ENCODE results near the gene ADRB1.

ADRB1 gene

DNA sequence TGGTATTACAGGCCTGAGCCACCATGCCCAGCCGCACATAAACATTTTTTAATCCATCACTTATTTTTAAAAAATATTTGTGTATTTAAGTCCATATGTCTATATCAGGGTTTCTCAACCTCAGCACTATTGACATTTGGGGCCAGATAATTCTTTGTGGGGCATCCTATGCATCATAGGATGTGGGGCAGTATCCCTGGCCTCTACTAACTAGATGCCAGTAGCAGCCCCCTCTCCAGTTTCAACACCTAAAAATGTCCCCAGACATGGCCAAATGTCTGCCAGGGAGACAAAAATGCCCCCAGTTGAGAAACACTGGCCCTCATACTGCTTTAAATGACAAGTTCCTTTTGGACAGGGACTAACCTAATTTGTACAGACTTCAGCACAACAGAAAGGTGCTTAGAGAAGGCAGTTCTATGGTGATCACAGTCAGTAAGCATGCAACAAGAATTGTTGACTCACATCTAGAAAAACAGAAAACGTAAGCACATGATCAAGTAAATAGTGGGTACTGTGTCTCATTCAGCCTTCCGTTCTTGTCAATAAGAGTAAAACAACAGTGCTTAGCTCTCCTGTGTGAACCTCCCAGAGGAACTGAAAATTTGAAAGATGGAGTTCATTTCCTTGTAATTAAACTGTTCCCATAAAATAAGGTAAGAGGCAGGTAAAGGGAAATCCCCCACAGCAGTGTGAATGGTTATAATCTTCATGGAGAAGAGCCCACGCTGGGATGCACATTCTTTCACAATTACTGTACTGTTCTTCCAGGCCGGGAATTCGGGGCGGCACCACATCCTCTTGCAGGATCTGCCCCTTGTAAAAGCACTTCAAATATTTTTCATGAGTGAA is 17.3 kb upstream of the ADRB1 start:
- DNase-seq = no peak

DNA sequence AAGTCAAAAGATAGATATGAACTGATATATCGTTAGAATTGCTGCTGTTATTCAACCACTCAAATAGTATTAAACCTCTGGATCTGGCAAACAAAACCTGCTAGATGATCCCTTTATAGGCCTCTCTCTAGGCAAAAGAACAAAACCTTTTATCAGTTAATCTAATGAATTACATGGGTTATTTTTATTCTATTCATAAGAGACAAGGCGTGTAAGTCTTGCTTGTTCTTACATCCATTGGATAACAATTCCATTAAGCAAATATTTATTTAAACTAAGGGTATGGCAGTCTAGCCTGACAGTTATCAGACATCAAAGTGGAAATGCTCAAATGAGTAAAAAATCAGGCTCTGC is 16.6 kb upstream of the ADRB1 start:
- no peak for DNase-seq

DNA sequence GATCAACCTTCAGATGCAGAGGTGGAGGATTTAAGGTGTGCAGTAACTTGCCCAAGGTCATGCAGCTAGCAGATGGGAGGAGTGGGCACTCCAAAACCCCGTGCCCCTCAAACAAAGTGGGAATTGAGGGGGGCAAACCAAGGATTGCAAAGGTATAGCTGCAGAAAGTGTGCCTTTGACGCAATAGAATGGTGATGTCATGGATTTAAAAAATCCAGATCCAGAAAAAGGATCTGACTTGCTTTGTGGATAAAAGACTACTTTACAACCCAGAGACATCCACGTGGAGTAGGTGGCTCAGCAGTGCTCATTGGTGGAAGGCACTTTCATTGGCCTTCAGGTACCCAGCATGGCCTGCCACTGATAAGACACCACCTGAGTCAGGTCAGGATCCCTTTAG is 15.7 kb upstream of the ADRB1 start:
- DNase-seq = no peak

DNA sequence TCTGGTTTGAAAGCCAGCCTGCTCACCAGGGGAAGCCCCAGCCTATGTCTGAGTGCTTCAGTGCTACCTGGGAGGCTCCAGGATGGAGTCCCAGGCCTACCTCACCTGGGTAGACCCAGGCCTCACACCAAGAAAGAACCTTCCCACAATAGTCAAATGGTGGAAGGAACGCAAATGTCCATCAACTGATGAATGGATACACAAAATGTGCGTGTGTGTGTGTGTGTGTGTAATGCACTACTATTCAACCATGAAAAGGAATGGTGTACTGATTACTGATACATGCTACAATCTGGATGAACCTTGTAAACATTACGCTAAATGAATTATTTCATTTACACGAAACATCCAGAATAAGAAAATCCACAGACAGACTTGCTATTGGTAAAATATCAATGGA is 15.2 kb upstream of the ADRB1 start:
- no peak for DNase-seq

DNA sequence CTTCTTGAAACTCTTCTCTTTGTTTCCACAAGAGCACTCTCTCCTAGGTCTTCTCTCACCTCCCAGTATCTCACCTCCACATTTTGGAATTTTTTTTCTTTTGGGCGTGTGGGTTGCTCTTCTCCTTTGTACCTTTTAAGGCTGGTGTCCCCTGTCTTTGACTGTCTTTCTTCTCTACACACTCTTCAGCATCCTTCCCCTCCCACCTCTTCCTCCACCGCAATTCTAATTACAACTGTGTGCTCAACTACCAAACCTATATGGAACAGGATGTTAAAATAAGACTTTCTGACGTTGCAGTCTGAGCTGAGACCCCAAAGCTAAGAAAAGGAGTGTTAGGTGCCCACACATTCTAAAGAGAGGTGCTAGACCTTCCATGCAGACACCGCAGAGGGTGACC is 14.0 kb upstream of the ADRB1 start:
- DNase-seq = no peak

DNA sequence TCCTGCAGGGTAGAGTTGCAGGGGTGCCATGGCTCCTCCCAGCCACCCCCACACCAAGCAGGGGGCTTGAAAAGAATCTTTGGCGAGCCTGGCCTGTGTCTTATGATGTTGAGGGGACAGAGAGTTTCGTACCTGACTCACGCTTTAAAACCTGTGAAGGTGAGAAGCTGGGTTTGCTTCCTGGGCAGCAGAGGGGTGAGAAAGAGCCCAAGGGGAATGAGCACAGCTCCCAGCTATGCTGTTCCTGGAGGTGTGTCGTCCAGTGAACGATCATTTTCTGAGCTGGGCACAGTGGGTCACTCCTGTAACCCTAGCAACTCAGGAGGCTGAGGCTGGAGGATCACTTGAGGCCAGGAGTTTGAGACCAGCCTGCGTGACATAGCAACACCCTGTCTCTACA is 13.5 kb upstream of the ADRB1 start:
- no peak for DNase-seq

DNA sequence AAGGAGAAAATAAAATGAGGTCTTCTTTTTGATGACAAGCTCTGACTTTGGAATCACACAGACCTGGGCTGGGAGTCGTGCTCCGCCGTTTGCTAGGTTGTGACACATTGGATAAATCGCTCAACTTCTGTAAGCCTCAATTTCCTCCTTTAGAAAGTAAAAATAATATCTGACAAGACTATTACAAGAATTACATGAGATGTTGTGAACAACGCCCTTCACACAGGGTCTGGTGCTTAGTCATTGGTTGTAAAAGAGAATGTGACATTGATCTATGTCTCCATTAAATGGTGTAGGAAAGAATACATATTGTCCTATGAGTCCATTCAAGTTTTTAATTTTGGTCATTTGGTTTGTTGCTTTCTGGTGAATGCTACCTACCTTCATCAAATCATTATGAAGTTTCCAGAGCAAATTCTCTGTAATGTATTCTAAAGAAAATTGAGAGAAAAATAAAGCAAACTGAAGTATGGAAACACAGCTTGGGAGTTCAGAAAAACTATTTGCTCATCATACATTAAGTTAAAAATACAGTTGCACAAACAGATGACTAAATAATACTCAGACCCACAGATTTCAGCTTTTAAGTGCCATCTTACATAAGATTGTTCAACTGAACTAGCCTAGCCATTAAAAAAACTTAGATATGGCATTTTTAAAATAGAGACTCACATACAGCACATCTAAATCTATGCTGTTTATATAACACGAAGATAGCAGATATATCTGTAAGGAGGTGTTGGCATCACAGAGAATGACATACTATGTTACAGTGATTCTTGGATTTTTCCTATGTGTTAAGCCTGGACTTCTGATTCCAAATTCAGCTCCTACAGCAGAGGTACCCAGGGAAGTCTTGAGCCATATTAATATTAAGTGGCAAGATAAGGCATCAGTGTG is 12.3 kb upstream of the ADRB1 start:
- DNase-seq = no peak

DNA sequence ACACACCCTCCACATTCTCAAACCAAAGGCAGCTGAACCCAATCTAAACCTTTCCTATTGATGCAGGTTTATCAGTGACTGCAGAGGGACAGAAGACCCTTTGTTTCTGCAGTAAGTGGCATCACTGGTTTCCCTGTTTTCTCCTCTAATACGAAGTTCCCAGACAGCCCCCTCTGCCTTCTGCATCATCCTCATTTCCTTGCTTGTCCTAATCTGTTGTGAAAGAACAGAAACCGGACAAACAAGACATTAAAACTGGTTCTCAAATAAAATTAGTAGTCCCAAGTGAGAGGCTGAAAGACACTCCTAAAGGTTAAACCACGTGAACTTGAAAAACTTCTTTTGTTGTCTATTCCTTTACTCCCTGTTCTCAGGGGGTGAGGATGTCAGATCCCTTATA is 10.1 kb upstream of the ADRB1 start:
- no peak for DNase-seq

DNA sequence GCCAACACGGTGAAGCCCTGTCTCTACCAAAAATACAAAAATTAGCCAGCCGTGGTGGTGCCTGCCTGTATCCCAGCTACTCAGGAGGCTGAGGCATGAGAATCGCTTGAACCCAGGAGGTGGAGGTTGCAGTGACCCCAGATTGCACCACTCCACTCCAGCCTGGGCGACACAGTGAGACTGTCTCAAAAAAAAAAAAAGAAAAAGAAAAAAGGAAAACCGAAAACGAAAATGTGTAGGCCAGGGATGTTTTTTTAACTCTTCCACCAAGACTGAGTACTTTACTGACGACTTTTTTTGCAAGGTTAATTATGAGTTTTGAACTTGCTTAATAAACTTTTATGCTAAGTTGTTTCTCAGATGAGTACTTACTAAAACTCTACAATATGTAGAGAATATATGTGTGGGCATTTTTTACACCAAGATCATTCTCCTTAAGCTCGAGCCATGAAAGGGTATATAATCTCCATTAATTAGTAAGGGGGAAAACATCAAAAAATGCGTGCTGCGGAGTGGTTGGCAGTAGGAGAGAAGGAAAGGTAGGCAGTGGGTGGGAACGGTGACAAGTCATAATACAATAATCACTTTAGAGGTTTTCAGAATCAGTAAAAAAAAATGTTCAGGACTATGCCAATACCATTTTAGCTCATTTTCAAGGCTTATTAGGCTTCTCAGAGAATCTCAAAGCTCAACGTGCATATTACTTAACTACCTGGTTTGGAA is 8.6 kb upstream of the ADRB1 start:
- no peak for DNase-seq

GRCh38 chr10:114035791-114036190 is 7.9 kb upstream of the ADRB1 start:
- DNase-seq = no peak

GRCh38 chr10:114038819-114039218 is 4.8 kb upstream of the ADRB1 start:
- DNase-seq = no peak

GRCh38 chr10:114041166-114041565 is 2.5 kb upstream of the ADRB1 start:
- no peak for DNase-seq

DNA sequence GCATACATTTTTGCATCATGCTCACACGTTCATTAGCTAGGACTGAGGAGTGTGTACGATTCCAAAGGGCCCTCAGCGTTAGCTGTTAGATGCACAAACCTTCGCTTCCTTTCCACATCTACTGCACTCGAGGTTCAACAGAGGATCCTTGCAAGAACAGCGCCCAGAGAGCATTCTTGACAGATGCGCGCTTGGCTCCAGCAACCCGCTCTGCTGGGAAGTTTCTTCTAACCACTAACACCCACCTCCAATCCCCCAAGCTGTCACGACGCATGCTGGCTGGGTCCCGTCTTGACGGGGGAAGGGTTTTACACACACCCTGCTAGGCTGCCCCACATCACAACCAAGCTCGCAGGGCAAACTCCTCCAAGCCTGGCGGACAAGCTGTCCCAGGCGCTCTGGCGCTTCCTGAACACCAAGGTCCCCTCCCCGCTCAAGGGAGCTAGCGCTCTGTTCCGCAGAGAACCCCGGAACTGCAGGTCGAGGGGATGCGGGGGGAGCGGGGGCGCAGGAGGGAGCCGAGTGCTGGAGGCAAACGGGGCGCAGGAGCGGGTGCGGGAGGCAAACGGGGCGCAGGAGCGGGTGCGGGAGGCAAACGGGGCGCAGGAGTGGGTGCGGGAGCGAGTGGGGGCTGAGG is 653 bp upstream of the ADRB1 start:
- no peak for DNase-seq

- DNase-seq = no peak
Observed at GRCh38 chr10:114044247-114045135, 825 bp downstream of the ADRB1 start.

GRCh38 chr10:114045136-114046086 is 1.7 kb downstream of the ADRB1 start:
- DNase-seq = no peak

GRCh38 chr10:114046087-114046458 is 2.4 kb downstream of the ADRB1 start:
- no peak for DNase-seq

DNA sequence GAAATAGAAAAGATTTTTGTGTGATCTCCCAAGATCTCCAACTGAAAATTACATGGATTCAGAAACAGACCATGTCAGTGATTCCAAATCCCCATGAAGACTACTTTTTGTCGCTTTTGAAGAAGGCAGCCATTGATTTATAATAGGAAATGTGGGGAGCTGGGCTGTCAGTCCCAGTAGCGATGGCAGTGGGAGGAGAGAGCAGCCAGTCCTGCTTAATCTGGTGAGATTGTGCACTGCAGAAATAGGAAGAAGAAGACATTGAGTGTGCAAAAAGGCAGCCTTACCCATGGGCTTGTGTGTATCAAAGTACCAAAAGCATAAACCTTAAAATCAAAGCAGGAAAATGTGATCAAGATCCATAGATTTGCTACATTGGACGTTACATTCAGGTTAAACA is 4.8 kb downstream of the ADRB1 start:
- no peak for DNase-seq

DNA sequence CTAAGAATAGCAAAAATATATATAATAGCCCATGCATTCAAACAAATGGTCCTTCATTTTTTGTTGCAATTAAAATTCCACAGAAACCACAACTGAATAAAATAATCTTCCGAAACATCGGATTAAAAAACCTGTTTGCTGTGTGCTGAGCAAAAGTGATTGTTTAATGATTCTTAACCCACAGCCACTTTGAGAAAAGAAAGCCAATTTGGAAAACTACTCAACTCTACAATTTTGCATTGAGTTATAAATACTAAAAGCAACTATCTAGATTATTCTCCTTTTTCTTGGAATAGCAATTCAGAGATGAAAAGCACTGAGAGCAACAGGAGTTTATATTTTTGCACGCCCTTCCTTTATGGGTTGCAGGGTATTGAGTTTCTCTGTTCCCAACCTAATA is 8.0 kb downstream of the ADRB1 start:
- no peak for DNase-seq

DNA sequence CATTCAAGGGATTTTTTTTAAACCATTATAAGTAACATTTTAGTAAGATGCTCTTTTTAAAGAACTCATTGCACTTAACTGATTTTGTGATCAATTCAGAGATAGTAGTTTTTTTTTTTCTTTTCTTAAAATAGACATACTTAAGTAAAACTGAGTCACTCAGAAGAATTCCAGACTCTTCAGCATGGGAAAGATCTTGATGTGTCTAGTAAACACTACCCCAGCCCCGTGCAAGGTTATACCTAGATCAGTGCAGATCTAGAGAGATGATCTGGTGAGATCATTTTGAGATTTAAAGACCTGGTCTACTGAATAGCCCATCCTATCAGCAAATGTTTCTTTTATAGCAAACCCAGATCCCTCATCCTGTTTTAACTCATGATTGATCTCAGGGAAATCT is 8.6 kb downstream of the ADRB1 start:
- no peak for DNase-seq

GRCh38 chr10:114053946-114054345 is 10.3 kb downstream of the ADRB1 start:
- no peak for DNase-seq

- no peak for DNase-seq
Observed at GRCh38 chr10:114057855-114058254, 14.2 kb downstream of the ADRB1 start.
